Measurements from ENCODE around the gene BLOC1S3. TPM values are rescaled to one million over a fixed set of nuclear protein-coding genes. Genes with fewer than 3 reads are reported as not detected.

The BLOC1S3 gene
- total RNA-seq, 1 donor from 2014 or later, result 12.6 TPM

- intact Hi-C loops (cut with micrococcal nuclease), result no loop called here
Observed at GRCh38 chr19:45145270-45146189, 33.1 kb upstream of the BLOC1S3 start.

GRCh38 chr19:45146251-45146650 lies 32.3 kb upstream of the BLOC1S3 start:
- intact Hi-C loops (cut with micrococcal nuclease), result no loop called here

GRCh38 chr19:45146741-45147205 lies 31.8 kb upstream of the BLOC1S3 start:
- intact Hi-C loops (cut with micrococcal nuclease), result no loop called here

DNA sequence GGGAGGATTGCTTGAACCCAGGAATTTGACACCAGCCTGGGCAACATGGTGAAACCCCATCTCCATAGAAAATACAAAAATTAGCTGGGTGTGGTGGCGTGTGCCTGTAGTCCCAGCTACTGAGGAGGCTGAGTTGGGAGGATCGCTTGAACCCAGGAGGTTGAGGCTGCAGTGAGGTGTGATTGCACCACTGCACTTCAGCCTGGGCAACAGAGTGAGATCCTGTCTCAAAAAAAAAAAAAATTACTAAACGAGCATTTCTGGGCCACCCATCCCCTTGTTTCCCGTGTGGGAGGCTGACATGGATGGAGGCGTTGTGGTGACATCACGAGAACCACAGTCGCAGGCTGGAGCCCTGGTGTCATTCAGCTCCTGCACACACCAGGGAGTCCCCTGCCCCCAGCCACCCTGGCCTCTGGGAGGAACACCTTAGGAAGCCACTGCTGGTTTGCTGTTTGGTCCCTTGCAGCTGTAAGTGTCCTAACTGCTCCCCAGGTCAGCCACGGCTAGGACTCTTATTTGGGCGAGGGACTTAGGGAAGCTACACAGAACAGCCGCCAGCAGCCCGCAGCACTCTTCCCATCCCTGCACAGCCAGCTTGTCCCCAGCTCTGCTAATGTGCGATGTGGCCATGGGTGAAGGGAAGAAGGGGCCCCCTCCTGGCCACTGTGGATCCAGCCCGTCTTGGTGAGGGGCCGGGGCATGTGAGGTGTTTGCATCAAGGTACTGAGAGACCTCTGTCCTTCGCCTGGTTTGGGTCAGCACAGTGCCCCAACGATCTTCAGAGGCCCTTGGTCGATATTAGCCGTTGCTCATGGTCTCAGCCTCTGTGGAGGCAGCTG lies 30.5 kb upstream of the BLOC1S3 start:
- intact Hi-C loops (cut with micrococcal nuclease), result no loop called here

DNA sequence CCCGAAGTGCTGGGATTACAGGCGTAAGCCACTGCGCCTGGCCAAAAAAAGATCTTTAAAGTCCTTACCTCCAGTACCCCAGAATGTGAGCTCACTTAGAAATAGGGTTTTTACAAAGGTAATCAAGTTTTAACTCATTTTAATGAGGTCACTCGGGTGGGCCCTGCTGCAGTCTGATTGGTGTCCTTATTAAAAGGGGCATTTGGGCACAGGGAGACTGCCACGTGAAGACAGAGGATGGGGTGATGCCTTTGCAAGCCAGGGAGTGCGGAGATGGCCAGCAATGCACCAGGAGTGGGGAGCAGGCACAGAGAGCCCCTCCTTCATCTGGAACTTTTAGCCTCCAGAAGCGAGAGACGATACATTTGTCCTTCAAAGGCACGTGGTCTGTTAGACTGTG lies 29.5 kb upstream of the BLOC1S3 start:
- intact Hi-C loops (cut with micrococcal nuclease), result no loop called here

- intact Hi-C loops (cut with micrococcal nuclease), result no loop called here
Observed at GRCh38 chr19:45150180-45150579, 28.4 kb upstream of the BLOC1S3 start.

- intact Hi-C loops (cut with micrococcal nuclease), result no loop called here
Observed at GRCh38 chr19:45150751-45151281, 27.8 kb upstream of the BLOC1S3 start.

GRCh38 chr19:45151320-45151719 lies 27.3 kb upstream of the BLOC1S3 start:
- intact Hi-C loops (cut with micrococcal nuclease), result no loop called here

DNA sequence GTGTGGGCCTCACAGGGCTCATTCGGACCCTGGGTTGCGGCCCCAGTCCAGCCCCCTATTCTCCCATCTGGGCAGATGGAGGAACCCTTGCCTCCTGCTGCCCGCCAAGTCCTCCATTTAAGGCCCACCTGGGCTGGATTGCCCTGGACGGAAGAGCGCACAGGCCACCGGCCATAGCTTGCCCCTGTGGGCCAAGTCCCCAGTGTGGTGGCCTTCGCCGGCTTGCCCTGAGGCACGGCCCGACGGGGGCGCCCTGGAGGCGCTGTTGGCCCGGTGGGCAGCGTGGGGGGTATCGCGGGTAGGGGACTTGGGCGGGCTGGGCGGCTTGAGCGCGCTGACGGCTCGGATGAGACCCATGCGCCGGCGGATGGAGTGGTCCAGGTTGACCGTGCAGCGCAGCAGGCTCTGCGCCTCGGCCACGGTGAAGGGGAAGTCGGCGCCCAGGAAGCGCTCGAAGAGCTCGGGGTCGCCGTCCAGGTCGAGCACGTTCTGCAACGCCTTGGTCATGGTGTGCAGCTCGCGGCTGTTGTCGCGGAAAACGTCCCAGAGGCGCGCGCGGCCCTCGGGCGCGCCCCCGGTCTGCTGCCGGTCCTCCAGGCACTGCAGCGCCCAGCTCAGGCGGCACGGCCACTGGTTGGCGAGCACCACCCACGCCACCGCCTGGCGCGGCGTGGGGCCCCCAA lies 26.6 kb upstream of the BLOC1S3 start:
- intact Hi-C loops (cut with micrococcal nuclease), result no loop called here

DNA sequence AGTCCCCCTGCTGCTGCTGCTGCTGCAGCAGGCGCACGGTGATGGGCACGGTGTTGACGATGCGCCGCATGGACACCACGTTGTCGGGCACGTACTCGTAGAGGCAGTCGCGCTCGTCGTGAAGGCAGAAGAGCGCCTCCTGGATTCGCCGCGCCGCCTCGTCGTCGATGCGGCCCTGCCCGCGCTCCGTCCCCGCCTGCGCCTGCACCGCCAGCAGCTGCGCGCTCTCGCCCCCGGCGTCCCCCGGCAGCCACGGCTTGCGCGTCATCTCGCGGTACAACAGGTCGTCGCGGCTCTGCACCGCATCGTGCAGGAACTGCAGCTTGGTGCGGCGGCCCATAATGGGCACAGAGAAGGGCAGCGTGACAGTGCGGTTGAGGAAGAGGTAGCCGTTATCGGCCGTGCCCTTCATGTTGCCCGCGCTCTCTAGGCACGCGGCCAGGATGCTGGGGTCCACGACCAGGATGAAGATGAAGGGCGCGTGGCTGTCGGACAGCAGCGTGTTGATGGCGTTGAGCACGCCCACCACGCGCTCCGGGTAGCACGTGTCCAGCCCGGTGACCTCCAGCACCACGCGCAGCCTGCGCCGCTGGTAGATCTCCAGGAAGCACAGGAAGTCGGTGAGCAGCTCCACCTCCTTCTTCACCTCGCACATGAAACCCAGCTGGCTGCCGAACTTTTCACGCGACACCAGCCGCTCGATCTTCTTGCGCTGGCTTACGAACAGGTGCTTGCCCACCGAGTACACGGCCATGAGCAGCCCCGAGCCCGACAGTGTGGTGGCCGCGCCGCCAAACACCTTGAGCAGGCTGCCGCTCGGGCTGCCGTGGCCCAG lies 25.9 kb upstream of the BLOC1S3 start:
- intact Hi-C loops (cut with micrococcal nuclease), result no loop called here

DNA sequence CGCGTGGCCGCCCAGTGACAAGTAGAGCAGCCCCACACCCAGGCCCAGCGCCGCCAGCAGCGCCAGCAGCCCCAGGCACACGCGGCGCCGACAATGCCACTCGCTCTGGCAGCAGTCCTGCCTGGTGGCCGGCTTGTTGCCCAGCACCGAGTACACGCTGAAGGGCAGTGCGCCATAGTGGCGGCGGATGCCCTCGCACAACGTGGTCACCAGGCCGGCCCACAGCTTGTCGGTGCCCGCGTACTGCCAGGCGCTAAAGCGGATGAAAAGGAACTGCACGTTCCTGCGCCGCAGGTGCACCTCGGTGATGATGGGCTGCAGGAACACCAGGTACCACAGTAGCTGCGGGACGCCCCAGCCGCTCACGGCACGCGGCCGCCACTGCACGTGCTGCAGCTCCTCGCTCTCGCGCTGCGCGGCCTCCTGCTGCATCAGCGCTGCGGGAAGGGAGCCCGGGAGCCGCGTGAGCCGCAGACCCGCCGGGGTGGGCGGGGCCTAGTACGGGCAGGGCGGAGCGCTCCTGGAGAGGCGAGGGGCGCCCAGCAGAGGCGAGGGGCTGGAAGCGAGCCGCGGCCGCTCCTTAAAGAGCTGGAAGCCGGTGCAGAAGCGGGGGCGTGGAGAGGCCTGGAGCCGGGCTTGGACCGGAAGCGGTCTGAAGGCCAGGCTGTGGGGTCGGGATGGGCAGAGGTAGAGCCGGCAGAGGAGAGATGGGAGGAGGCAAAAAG lies 25.1 kb upstream of the BLOC1S3 start:
- intact Hi-C loops (cut with micrococcal nuclease), result no loop called here

- intact Hi-C loops (cut with micrococcal nuclease), result no loop called here
Observed at GRCh38 chr19:45154064-45154827, 24.3 kb upstream of the BLOC1S3 start.

GRCh38 chr19:45156011-45156630 lies 22.5 kb upstream of the BLOC1S3 start:
- intact Hi-C loops (cut with micrococcal nuclease), result no loop called here

GRCh38 chr19:45156751-45157150 lies 21.8 kb upstream of the BLOC1S3 start:
- intact Hi-C loops (cut with micrococcal nuclease), result no loop called here

DNA sequence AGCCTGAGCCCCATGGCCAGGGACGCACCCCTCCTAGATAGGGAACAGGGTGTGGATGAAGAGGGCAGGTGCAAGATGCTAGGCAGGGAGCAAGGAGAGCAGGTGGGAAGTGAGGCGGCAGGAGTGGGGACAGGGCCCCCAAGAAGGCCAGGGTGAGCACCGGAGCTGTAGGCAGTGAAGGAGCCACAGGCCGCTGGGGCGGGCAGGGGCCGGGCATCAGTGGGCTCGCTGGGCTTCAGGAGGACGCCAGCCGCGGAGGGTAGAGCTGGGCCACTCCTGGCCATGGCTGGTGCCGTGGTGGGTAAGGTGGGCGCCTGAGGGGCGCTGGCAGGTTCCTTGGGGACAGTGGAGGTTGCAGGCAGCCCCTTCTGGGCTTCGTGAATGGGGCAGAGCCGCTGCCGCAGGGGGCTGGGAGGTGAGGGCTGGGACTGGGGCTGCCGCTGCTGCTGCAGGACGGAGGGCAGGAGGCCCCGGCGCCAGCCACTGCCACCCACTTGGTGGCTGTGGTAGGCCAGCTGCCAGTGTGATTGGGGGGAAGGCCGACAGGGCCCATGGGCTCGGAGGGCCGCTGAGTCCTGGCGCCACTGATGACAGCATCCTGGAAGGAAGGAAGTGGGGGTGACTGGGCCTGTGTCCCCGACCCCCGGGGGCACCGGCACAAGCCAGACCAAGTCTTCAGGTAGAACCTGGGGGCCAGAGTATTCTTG lies 19.9 kb upstream of the BLOC1S3 start:
- intact Hi-C loops (cut with micrococcal nuclease), result no loop called here

DNA sequence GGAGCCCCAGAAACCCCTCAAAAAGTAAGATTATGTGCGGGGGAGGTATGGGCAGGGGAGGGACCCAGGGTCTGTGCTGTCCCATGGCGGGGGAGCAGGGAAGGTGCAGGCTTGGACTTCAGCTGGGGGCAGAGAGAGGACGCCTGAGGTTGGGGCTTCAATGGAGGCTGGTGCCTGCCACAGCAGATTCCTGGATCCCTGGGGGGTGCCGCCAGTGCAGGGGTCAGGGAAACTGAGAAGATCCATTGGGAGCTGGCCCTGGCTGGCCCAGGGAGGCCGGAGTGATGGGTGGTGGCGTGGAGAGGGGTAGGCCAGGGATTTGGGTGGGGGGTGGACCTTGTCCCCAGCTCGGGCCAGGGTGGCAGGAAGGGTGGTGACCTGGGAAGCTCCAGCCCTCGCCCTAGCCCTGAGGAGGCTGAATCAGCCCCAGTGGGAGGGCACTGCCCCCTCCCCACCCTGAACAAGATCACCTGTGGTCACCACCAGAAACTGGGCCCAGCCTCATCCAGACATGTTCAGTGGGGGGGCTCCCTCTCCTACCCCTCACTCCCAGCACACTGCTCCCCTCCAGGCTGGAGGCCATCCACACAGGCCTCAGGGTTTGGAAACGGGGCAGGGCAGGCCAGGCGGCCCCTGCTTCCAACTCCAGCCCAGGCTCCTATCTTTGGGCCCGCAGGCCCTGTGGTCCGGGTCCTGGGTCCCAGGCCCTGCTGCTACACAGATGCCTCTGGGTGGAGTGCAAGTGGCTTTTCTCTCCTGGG lies 19.2 kb upstream of the BLOC1S3 start:
- intact Hi-C loops (cut with micrococcal nuclease), result no loop called here

DNA sequence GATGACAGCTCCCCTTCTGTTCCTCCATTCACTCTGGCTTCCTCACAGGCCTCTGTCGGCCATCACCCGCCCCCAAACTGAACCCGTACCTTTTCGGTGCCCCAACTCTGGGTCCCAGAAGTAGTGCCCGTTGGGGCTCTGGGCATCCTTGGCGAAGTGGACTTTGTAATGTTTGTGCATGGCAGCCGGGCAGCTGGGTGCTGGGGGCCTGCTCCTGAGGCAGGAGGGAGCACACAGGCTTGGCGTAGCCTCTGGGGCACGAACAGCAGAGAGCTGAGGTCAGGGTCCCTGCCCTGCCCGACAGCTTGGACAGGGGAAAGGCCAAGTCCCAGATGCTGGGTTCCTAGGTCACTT lies 18.6 kb upstream of the BLOC1S3 start:
- intact Hi-C loops (cut with micrococcal nuclease), result no loop called here
